Activated CD4-positive, alpha-beta memory T cell treated with anti-CD3 and anti-CD28 coated beads for 36 hours (primary cell): ENCODE data around the gene OCA2. TPM values are rescaled to one million over a fixed set of nuclear protein-coding genes. Genes with fewer than 3 reads are reported as not detected.

Source experiments
- CTCF ChIA-PET: fragments of 350-600 bp; sonication (Branson Sonifier 250); formaldehyde crosslinking; loops from one replicate; lab custom pipeline; 2021; ENCODE audit warnings: antibody characterized with exemption, inconsistent platforms; lab: Charles Lee
- POLR2A ChIA-PET: fragments of 350-600 bp; sonication (Branson Sonifier 250); formaldehyde crosslinking; loops from one replicate; lab custom pipeline; 2021; ENCODE audit warnings: antibody characterized with exemption; lab: Charles Lee
- DNase-seq: peaks from one replicate; pipeline ENCODE4 v3.0.0-alpha.2; 2020
- H3K27ac Mint-ChIP-seq: one replicate; pipeline ENCODE4 v1.8.0; 2021; ENCODE audit warnings: mixed read lengths
- H3K27me3 Mint-ChIP-seq: one replicate; pipeline ENCODE4 v1.8.0; 2021; ENCODE audit warnings: mixed read lengths
- H3K36me3 Mint-ChIP-seq: one replicate; pipeline ENCODE4 v1.8.0; 2021; ENCODE audit warnings: mixed read lengths
- H3K4me1 Mint-ChIP-seq: one replicate; pipeline ENCODE4 v1.8.0; 2021; ENCODE audit warnings: low read depth, mixed read lengths
- H3K4me3 Mint-ChIP-seq: one replicate; pipeline ENCODE4 v1.8.0; 2021; ENCODE audit warnings: mild to moderate bottlenecking, mixed read lengths
- H3K9me3 Mint-ChIP-seq: one replicate; pipeline ENCODE4 v1.8.0; 2021; ENCODE audit warnings: mixed read lengths
- intact Hi-C: fragments of 100-400 bp; cut with micrococcal nuclease; formaldehyde crosslinking; loops from one replicate; pipeline ENCODE4 v1.15.1; 2023
- total RNA-seq, 2 experiments: library from RNA; stranded (reverse); gene quantifications; one replicate each; pipeline ENCODE4 v1.2.3, GENCODE V29; 2021

OCA2 gene
- total RNA-seq, 2 experiments from 2014 or later = not detected

DNA sequence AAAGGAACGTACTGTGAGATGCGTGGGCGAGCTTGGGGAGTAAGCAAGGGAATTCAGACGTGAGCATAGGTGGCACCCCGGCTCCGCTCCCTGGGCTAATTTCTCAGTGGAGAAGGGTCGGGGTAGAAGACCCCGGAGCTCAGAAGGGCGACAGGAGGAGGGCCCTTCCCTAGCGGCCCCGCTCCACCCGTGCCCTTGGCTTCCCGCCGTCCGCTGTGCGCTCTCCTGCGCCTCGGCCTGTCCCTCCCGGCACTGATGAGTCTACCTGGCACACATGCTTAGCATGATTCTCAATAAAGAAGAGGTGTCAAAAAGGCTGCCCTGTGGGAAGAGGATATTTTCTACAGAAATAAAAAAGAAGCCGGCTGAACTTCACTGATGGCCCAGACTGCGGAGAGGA lies 292.7 kb downstream of the OCA2 start:
- Mint-ChIP-seq H3K4me1 (no peaks in the 10 kb centered on the region), H3K36me3 (no peaks in the 10 kb centered on the region), H3K9me3 (no peaks in the 10 kb centered on the region), H3K4me3 (no peak overlapping the region), H3K27me3 (no peaks in the 10 kb centered on the region), H3K27ac (no peak overlapping the region)
- CTCF ChIA-PET = no interaction called here
- DNase-seq = no peak
- POLR2A ChIA-PET = no interaction called here
- intact Hi-C loops = no loop called here

DNA sequence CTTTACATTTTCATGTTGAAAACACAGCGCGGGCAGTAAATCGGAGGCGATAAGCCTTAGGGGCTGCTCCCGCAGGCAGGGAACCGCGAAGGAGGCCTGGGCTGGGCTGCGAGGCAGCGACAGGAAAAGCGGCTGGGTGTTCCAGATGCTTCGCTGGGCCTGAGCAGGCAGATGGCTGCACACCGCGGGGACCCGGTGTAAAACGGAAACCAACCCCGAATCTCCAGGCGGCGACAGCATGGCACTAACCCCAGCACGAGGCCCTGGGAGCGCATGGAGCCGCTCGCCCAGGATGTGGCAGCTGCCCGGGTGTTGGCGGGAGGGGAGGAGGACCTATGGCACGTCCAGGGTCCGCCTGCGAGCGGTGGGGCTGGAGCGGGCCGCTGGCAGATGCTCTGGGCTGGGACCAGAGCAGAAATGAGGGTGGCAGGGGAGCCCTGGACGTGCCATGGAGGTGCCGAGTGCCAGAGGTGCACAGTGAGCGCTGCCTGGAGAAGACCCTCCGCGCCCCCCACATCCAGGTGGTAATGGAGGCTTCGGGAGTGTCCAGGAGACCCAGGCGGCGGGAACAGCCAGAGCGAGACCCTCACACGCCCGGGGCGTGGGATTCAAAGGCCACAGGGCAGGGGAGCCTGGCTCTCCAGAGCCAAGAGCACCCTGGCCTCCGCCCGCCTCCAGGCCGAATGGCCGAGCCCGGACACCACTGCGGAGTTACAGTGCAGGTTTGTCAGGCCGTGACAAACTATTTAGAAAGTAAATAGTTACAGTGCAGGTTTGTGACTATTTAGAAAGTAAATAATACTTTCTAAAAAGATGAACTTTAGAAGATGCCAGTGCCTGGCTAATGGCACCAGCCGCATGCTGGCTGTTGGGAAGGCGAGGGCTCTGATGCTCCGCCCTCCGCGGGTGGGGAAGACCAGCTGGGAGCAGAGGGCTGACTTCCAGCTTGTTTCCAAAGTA lies 293.6 kb downstream of the OCA2 start:
- Mint-ChIP-seq H3K27me3 (no peaks in the 10 kb centered on the region), H3K9me3 (no peaks in the 10 kb centered on the region)
- POLR2A ChIA-PET = no interaction called here

GRCh38 chr15:27804569-27805260 lies 294.4 kb downstream of the OCA2 start:
- H3K9me3 Mint-ChIP-seq = no peaks in the 10 kb centered on the region
- H3K4me1 Mint-ChIP-seq = no peaks in the 10 kb centered on the region
- no peak for DNase-seq
- intact Hi-C loops = no loop called here
- no peaks in the 10 kb centered on the region for H3K36me3 Mint-ChIP-seq
- ChIA-PET CTCF (no interaction called here), POLR2A (no interaction called here)
- H3K27me3 Mint-ChIP-seq = no peaks in the 10 kb centered on the region
- no peak overlapping the region for H3K4me3 Mint-ChIP-seq
- no peak overlapping the region for H3K27ac Mint-ChIP-seq

More for the DNA sequence above, 293.6 kb downstream of the OCA2 start:
- no peaks in the 10 kb centered on the region for H3K4me1 Mint-ChIP-seq
- H3K36me3 Mint-ChIP-seq = no peaks in the 10 kb centered on the region
- intact Hi-C loops = no loop called here
- CTCF ChIA-PET = no interaction called here
- no peak overlapping the region for H3K27ac Mint-ChIP-seq
- no peak overlapping the region for H3K4me3 Mint-ChIP-seq
- no peak for DNase-seq

DNA sequence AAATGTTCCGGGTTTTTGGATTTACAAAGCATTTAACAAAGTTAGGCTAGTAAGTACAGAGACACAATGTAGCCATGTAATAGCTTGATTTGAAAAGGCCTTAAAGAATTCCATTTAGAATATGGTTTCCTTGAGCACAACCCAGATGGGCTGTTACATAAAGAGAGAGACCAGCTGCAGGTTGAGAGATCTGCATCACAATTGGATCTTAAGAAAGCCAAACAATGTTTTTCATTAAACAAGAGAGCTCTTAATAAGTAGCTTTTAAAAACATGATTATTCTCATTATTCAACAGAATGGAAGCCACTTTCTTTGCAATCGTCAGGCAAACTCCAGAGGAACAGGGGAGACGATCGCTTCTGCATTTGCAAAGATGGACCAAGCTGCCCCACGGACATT lies 300.3 kb downstream of the OCA2 start:
- ChIA-PET CTCF (no interaction called here), POLR2A (no interaction called here)
- Mint-ChIP-seq H3K9me3 (no peaks in the 10 kb centered on the region), H3K4me3 (no peak overlapping the region), H3K4me1 (no peaks in the 10 kb centered on the region), H3K27ac (no peak overlapping the region), H3K27me3 (no peaks in the 10 kb centered on the region), H3K36me3 (no peaks in the 10 kb centered on the region)
- intact Hi-C loops = no loop called here
- DNase-seq = no peak

- Mint-ChIP-seq H3K9me3 (no peaks in the 10 kb centered on the region), H3K4me3 (no peak overlapping the region), H3K36me3 (no peaks in the 10 kb centered on the region), H3K4me1 (no peaks in the 10 kb centered on the region), H3K27me3 (no peaks in the 10 kb centered on the region), H3K27ac (no peak overlapping the region)
- CTCF ChIA-PET = no interaction called here
- intact Hi-C loops = no loop called here
- POLR2A ChIA-PET = no interaction called here
- DNase-seq = no peak
Measured at GRCh38 chr15:27797765-27798164, 301.4 kb downstream of the OCA2 start.

GRCh38 chr15:27796405-27797320 lies 302.5 kb downstream of the OCA2 start:
- DNase-seq = no peak
- H3K27me3 Mint-ChIP-seq = no peaks in the 10 kb centered on the region
- no peaks in the 10 kb centered on the region for H3K9me3 Mint-ChIP-seq
- no peak overlapping the region for H3K27ac Mint-ChIP-seq
- CTCF ChIA-PET = no interaction called here
- H3K4me3 Mint-ChIP-seq = no peak overlapping the region
- POLR2A ChIA-PET = no interaction called here
- H3K4me1 Mint-ChIP-seq = no peaks in the 10 kb centered on the region
- H3K36me3 Mint-ChIP-seq = no peaks in the 10 kb centered on the region
- intact Hi-C loops = no loop called here

DNA sequence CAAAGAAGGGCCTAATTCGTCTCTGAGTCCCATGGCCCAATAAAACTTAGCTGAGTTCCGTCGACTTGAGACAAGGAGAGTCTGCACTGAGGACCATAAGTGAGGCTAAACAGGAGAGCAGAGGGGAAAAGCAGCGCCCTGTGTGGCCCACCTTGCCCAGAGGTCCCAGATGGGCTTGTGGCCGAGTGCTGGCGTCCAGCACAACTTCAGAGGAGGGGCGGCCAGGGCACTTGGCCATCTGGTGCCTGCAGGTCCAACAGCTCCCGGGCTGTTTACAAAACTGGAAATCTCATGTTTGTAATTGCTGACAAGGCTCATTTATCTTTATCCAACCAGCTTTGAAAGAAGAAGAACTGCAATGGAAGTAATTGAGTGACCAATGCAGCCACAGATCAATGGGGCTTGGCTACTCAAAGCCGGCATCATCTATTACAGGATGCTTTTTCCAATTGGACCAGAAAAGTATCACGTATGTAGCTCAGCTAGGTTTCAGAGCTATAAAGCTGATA lies 306.3 kb downstream of the OCA2 start:
- Mint-ChIP-seq H3K9me3 (no peaks in the 10 kb centered on the region), H3K27me3 (no peaks in the 10 kb centered on the region), H3K4me3 (no peak overlapping the region), H3K27ac (no peak overlapping the region), H3K36me3 (no peaks in the 10 kb centered on the region), H3K4me1 (no peaks in the 10 kb centered on the region)
- no peak for DNase-seq
- POLR2A ChIA-PET = no interaction called here
- intact Hi-C loops = no loop called here
- CTCF ChIA-PET = no interaction called here

DNA sequence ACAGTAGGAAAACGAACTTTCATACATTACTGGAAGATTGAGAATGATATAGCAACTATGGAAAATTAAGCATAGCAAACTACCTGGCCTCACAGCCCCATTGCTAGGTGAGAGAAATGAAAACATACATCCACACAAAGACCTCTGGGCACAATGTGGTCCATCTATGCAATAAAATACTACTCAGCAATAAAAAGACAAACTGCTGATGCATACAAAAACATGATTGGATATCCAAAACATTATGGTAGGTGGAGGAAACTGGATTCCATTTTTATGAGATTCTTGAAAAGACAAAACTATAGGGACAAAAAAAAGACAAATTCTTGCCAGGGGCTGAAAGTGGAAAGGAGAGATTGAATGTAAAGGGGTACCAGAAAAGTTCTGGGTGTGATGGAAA lies 308.8 kb downstream of the OCA2 start:
- no peaks in the 10 kb centered on the region for H3K36me3 Mint-ChIP-seq
- H3K27me3 Mint-ChIP-seq = no peaks in the 10 kb centered on the region
- H3K27ac Mint-ChIP-seq = no peak overlapping the region
- no peaks in the 10 kb centered on the region for H3K9me3 Mint-ChIP-seq
- H3K4me3 Mint-ChIP-seq = no peak overlapping the region
- no peak for DNase-seq
- H3K4me1 Mint-ChIP-seq = no peaks in the 10 kb centered on the region
- POLR2A ChIA-PET = no interaction called here
- CTCF ChIA-PET = no interaction called here
- intact Hi-C loops = no loop called here

DNA sequence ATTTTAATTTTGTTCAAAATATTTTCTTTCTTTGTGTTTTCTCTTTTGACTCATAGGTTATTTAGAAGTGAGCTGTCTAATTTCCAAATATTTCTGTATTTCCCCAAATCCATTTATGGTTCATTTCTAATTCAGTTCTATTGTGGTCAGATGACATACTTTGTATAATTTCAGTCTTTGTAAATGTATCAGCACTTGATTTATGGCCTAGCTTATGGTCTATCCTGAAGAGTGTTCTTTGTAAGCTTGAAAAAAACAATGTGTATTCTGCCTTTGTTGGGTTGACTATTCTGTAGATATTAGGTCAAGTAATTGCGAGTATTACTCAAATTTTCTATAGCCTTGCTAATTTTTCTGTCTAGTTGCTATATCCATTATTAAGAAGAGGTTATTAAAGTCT lies 311.2 kb downstream of the OCA2 start:
- no peaks in the 10 kb centered on the region for H3K4me1 Mint-ChIP-seq
- no peak for DNase-seq
- no peaks in the 10 kb centered on the region for H3K9me3 Mint-ChIP-seq
- ChIA-PET CTCF (no interaction called here), POLR2A (no interaction called here)
- H3K4me3 Mint-ChIP-seq = no peak overlapping the region
- no peaks in the 10 kb centered on the region for H3K27me3 Mint-ChIP-seq
- H3K27ac Mint-ChIP-seq = no peak overlapping the region
- no peaks in the 10 kb centered on the region for H3K36me3 Mint-ChIP-seq
- intact Hi-C loops = no loop called here

GRCh38 chr15:27784107-27784506 lies 315.0 kb downstream of the OCA2 start:
- Mint-ChIP-seq H3K4me1 (no peaks in the 10 kb centered on the region), H3K9me3 (no peaks in the 10 kb centered on the region), H3K36me3 (no peaks in the 10 kb centered on the region), H3K4me3 (no peak overlapping the region), H3K27me3 (peaks cover 1% of the 10 kb centered on the region), H3K27ac (no peak overlapping the region)
- CTCF ChIA-PET = no interaction called here
- no peak for DNase-seq
- POLR2A ChIA-PET = no interaction called here
- intact Hi-C loops = no loop called here

DNA sequence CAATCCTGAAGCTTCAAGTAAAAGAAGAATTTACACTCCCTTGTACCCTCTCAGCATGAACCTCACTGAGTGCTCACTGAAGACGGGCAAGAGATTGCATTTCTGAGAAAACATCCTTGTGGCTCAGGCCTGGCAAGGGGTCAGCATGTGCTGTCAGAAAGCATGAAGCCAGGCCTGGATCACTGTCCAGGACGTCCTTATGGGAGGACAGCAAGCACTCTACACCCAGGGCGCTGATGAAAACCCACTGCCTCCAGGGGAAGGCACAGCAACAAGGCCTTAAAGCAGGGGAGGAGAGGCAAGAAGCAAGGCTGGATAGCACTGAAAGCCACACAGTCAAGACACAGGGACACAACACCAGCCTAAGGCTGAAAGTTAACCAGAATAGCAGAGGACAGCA lies 315.4 kb downstream of the OCA2 start:
- DNase-seq = no peak
- H3K27ac Mint-ChIP-seq = no peak overlapping the region
- H3K36me3 Mint-ChIP-seq = no peaks in the 10 kb centered on the region
- ChIA-PET POLR2A (no interaction called here), CTCF (no interaction called here)
- H3K4me1 Mint-ChIP-seq = no peaks in the 10 kb centered on the region
- intact Hi-C loops = no loop called here
- no peaks in the 10 kb centered on the region for H3K9me3 Mint-ChIP-seq
- H3K4me3 Mint-ChIP-seq = no peak overlapping the region
- H3K27me3 Mint-ChIP-seq = peaks cover 1% of the 10 kb centered on the region

DNA sequence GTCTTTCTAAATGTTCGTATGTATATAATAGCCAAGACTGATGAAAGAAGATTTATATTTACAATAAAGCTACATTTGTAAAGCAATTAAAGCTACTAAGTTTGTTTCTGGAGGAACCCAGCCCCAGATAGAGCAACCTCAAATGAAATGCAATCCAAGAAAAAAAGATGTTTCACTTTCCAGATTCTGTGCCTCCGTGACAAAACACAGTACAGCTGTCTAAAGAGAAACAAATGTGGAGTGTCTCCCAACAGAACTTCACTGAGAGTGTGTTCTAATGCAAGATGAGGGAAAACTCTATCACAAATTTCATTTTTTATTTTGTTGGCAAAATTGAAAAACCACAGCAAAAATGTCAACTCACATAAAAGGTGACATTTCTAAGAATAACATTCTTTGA lies 317.0 kb downstream of the OCA2 start:
- ChIA-PET CTCF (interaction anchor here (0.6 kb wide), 1 partner anchor 1101 kb away, joined by 4 read pairs; no protein-coding TSS in a partner anchor), POLR2A (no interaction called here)
- Mint-ChIP-seq H3K36me3 (no peaks in the 10 kb centered on the region), H3K4me1 (no peaks in the 10 kb centered on the region), H3K9me3 (no peaks in the 10 kb centered on the region), H3K27ac (no peak overlapping the region), H3K4me3 (no peak overlapping the region), H3K27me3 (peaks cover 1% of the 10 kb centered on the region)
- DNase-seq = no peak
- intact Hi-C loops = no loop called here
